Adrenal gland (tissue), 12 donors: ENCODE results near the gene PIGS. TPM values are rescaled to one million over a fixed set of nuclear protein-coding genes. Genes with fewer than 3 reads are reported as not detected.

Source experiments
- DNase-seq, 7 donors: peaks; one replicate each; pipeline ENCODE4 v3.0.0-alpha.2; 2019 to 2020
- H3K27ac ChIP-seq, 5 donors: fragments of 200-600 bp; sonication (generic) in 4 of 5; 1 replicate in 3 of 5; 2 replicates in 2 of 5; pipeline versions ENCODE4 v1.5.1 to v1.8.0; 2016 to 2020; ENCODE audit warnings: mild to moderate bottlenecking in 1 of 5
- H3K27me3 ChIP-seq: fragments of 200-600 bp; 2 replicates; pipeline ENCODE4 v1.8.0; 2021
- H3K36me3 ChIP-seq, 2 donors: fragments of 200-600 bp; replicated peaks in 1 of 2; 1 replicate in 1 of 2; 2 replicates in 1 of 2; pipeline versions ENCODE4 v1.5.1 to v1.8.0; 2018 to 2022
- H3K4me1 ChIP-seq, 2 donors: fragments of 200-600 bp; replicated peaks in 1 of 2; 1 replicate in 1 of 2; 2 replicates in 1 of 2; pipeline versions ENCODE4 v1.5.1 to v1.8.0; 2018 to 2021
- H3K4me3 ChIP-seq, 4 donors: fragments of 200-600 bp; sonication (generic) in 3 of 4; one replicate each; pipeline ENCODE4 v1.5.1; 2016 to 2018
- H3K9me3 ChIP-seq, 3 donors: fragments of 200-600 bp; sonication (generic) in 1 of 3; replicated peaks in 1 of 3; 1 replicate in 2 of 3; 2 replicates in 1 of 3; pipeline versions ENCODE4 v1.5.1 to v1.8.0; 2016 to 2021
- POLR2A ChIP-seq, 2 donors: fragments of 450-650 bp; IDR thresholded peaks; one replicate each; pipeline ENCODE4 v1.6.1; 2017; ENCODE audit warnings: antibody characterized with exemption in 2 of 2, mild to moderate bottlenecking in 2 of 2, moderate library complexity in 1 of 2
- WGBS, 4 donors: extraction: QIAGEN DNeasy Blood & Tissue Kit in 2 of 4; methylation state at CpG; one replicate each; pipeline versions ENCODE4 v1.1.5 to v1.1.7; 2013 to 2017; 5-methylcytosine and 5-hydroxymethylcytosine counted together
- intact Hi-C, 2 donors: fragments of 100-400 bp; cut with DNase I; formaldehyde crosslinking; loops; one replicate each; pipeline versions ENCODE4 v1.14.1 to v1.15.0; 2022 to 2023
- polyA plus RNA-seq, 3 donors: library from polyadenylated mRNA; stranded (reverse); fragments of 200-250 nt in 2 of 3; fragments of 350-450 nt in 1 of 3; fragmentation: Illumina TruSeq in 1 of 3; extraction: RNeasy Lipid Tissue Mini Kit (QIAGEN cat#74804) in 1 of 3; gene quantifications; one replicate each; pipeline ENCODE4 v1.2.3, GENCODE V29; 2013 to 2014
- total RNA-seq, 9 donors: library from RNA; depleted of rRNA in 4 of 9; stranded (reverse); fragments of >200 nt in 4 of 9; fragments of 120-200 nt in 1 of 9; fragmentation: NEBNext Ultra II Directional in 1 of 9; extraction: Animal tissue kit (Norgen Biotek cat#: 25700) in 1 of 9; gene quantifications; one replicate each; pipeline versions ENCODE4 v1.1.0 to v1.2.4, GENCODE V29; 2013 to 2023
- TF ChIP-seq, protein P1 (sequence below), 6 experiments: fragments of 450-650 bp in 4 of 6; fragments of 200-600 bp in 2 of 6; sonication (generic) in 1 of 6; IDR thresholded peaks; 1 replicate in 5 of 6; 2 replicates in 1 of 6; pipeline versions ENCODE4 v1.5.1 to v1.8.0; 2016 to 2021; ENCODE audit warnings: antibody characterized with exemption in 6 of 6, mild to moderate bottlenecking in 2 of 6, moderate library complexity in 1 of 6
- donor health status: healthy with polysubstance abuse.
- donor health status: Bipolar disorder and iron deficiency.
- donor health status: DM: yes; HTN: yes; CAD: no.
- donor health status: DM: no; HTN: no; CAD: no.
- donor health status: DM: no; HTN: no; CAD: no.
- donor health status: DM: yes; HTN: yes; CAD: no.

The PIGS gene
- total and polyA plus RNA-seq, 12 donors, result 9.2 to 73.0 (median 55.6) TPM

DNA sequence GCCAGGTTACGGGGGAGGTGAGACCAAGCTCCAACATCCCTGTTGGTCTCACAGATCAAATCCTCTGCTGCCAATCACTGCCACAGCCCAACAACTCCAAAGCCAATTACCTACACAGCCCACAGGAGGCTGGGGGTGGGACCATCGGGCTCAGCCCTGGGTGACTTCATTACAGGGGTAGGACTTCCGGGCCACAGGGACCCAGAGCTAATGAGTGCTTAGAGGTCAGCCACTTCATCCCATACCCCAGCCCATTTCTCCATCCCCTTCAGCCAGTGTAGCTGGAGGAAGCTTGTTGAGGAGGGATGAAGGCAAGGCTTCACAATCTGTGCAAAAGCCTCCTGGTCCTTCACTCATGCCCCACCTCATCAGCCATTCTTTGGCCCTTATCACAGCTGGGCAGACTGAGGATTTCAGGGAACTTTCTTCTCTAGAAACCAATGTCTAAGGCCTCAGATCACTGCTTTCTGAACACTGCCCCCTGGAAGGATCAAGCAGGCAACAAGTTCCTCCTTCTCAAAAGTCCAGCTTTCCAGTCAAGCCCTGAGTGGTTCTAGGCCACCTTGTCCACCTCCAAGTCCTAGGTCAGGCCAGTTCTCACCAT, 59.4 kb downstream of the PIGS start:
- Histone ChIP-seq H3K4me3 (no peak overlapping the region), H3K27ac (no peak overlapping the region), H3K9me3 (no peaks in the 10 kb centered on the region), H3K4me1 (no peaks in the 10 kb centered on the region), H3K27me3 (peaks cover 21% of the 10 kb centered on the region), H3K36me3 (no peaks in the 10 kb centered on the region)
- TF ChIP-seq POLR2A (IDR thresholded peaks at IDR 0.05), result no peak
- TF ChIP-seq, protein P1, sequence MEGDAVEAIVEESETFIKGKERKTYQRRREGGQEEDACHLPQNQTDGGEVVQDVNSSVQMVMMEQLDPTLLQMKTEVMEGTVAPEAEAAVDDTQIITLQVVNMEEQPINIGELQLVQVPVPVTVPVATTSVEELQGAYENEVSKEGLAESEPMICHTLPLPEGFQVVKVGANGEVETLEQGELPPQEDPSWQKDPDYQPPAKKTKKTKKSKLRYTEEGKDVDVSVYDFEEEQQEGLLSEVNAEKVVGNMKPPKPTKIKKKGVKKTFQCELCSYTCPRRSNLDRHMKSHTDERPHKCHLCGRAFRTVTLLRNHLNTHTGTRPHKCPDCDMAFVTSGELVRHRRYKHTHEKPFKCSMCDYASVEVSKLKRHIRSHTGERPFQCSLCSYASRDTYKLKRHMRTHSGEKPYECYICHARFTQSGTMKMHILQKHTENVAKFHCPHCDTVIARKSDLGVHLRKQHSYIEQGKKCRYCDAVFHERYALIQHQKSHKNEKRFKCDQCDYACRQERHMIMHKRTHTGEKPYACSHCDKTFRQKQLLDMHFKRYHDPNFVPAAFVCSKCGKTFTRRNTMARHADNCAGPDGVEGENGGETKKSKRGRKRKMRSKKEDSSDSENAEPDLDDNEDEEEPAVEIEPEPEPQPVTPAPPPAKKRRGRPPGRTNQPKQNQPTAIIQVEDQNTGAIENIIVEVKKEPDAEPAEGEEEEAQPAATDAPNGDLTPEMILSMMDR (IDR thresholded peaks at IDR 0.05), result no peak
- DNase-seq, result no peak
- WGBS, 4 donors, result 65 to 87% (median 84%) methylated on average over 3 of the region's 3 CpGs
- intact Hi-C loops, result no loop called here

DNA sequence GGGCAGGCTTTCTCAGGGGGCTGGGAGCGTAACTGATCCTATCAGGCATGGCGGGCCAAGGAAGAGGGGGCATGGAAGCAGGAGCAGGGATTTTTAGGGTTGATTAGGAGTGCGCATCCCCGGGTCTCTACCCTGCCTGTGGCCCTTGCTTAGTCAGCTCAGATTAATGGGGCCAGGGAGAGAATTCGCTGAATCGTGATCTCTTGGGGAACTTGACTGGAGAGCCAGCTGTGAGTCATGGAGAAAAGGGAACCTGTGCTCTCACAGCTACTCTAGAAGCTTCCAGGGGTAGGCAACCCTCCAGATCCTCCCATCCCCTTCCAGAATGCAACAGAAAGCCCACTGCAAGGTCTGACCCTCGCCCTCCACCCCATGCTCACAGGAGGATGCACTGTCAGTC, 61.5 kb downstream of the PIGS start:
- DNase-seq, result peak in 2 of 7 donors; percentile 13 to 27
- no peak overlapping the region for H3K4me3 ChIP-seq
- no peak for TF ChIP-seq POLR2A (IDR thresholded peaks at IDR 0.05)
- TF ChIP-seq, protein P1 (IDR thresholded peaks at IDR 0.05), result no peak
- WGBS, 4 donors, result 62 to 74% (median 64%) methylated on average over 7 of the region's 7 CpGs
- H3K9me3 ChIP-seq, result no peaks in the 10 kb centered on the region
- H3K27me3 ChIP-seq, result peaks cover 29% of the 10 kb centered on the region
- H3K36me3 ChIP-seq, result no peaks in the 10 kb centered on the region
- H3K4me1 ChIP-seq, result no peaks in the 10 kb centered on the region
- intact Hi-C loops, result no loop called here
- no peak overlapping the region for H3K27ac ChIP-seq

DNA sequence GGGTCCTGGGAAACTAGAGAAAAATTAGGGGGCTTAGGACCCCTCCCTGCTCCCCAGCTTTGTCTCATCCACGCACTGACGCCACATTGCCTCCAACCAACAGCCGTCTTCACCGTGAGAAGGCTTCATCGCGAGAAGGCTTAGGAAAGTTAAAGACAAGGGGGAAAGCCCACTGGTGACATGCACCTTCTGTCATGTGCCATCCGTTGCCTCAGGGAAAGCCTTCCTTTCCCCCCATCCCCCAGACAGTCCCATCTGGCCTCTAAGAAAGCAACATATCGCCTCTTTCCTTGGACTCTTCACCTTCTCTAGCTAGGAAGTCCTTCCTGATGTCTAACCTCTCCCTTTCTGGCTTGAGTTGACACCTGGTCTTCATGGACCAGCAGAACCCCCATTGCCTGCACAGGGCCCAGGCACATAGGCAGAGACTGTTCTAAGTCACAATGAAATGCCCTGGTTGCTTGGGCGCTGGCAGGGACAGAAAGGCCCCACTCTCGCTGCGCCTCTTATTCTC, 63.1 kb downstream of the PIGS start:
- H3K4me1 ChIP-seq, result no peaks in the 10 kb centered on the region
- H3K27ac ChIP-seq, result no peak overlapping the region
- intact Hi-C loops, result no loop called here
- no peaks in the 10 kb centered on the region for H3K9me3 ChIP-seq
- TF ChIP-seq POLR2A (IDR thresholded peaks at IDR 0.05), result no peak
- TF ChIP-seq, protein P1 (IDR thresholded peaks at IDR 0.05), result no peak
- DNase-seq, result no peak
- peaks cover 29% of the 10 kb centered on the region for H3K27me3 ChIP-seq
- H3K36me3 ChIP-seq, result no peaks in the 10 kb centered on the region
- 54 to 67% (median 62%) methylated on average over 10 to 11 of the region's 11 CpGs for WGBS, 4 donors
- H3K4me3 ChIP-seq, result no peak overlapping the region

DNA sequence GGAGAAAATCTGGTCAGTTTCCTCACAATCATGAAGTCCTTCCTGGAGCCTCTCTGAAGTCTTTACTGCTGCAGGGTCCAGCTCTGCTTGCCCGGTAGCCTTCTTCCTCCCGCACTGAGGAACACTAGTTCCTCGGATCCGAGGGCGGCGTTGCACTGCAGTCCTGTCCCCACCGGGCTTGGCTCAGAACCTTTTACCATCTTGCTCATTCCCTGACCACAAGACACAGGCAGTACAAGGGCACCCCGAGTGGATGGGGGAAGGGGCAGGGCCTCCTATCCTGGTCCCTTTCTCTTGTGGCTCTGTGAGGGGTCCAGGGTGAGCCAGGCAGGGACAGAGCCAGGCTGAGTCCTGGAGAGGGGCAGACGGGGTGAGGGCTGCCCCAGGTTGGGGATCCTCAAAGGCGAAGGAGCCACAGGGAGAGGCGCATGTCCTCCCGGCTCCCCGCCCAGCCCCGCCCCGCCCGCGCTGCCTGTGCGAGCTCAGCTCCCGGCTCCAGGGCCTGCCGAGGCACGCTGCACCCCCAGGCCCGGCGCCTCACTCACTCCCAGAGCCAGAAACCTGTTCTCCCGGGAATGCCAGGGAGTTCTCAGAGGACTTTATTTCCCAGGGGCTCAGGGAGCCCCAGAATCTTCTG, 63.6 kb downstream of the PIGS start:
- intact Hi-C loops, result no loop called here
- H3K27me3 ChIP-seq, result peaks cover 29% of the 10 kb centered on the region
- no peaks in the 10 kb centered on the region for H3K9me3 ChIP-seq
- no peak for DNase-seq
- TF ChIP-seq, protein P1 (IDR thresholded peaks at IDR 0.05), result no peak
- no peak for TF ChIP-seq POLR2A (IDR thresholded peaks at IDR 0.05)
- H3K4me1 ChIP-seq, result no peaks in the 10 kb centered on the region
- H3K27ac ChIP-seq, result no peak overlapping the region
- H3K4me3 ChIP-seq, result no peak overlapping the region
- no peaks in the 10 kb centered on the region for H3K36me3 ChIP-seq
- WGBS, 4 donors, result 37 to 57% (median 41%) methylated on average over 1 to 24 of the region's 24 CpGs
